UCSD-AML1 (cell line): ENCODE data around the gene CLIC5.

Source experiments
- DNase-seq: peaks from one replicate; lab custom pipeline; 2025; ENCODE audit not compliant: unreplicated experiment; lab: John Stamatoyannopoulos, UW

Gene CLIC5

GRCh38 chr6:45965792-45966191, 49.9 kb downstream of the CLIC5 start:
- DNase-seq = no peak

- DNase-seq = no peak
These were observed 50.7 kb downstream of the CLIC5 start for GRCh38 chr6:45965007-45965406.

DNA sequence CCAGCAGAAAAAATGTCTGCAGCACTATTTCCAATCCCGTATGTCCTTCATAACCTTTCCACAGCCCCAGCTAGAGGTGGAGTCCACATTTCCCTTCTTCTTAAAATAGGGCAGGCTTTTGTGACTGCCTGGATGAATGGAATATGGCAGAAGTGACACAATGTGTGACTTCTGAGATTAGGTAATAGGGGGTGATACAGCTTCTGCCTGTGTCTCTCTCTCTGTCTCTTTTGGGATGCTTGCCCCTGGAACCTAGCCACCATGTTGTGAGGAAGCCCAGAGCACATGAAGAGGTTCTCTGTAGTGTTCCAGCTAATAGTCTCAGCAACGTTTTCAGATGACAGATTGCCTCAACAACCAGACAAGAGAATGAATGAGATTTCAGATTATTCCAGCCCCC, 51.4 kb downstream of the CLIC5 start:
- no peak for DNase-seq

DNA sequence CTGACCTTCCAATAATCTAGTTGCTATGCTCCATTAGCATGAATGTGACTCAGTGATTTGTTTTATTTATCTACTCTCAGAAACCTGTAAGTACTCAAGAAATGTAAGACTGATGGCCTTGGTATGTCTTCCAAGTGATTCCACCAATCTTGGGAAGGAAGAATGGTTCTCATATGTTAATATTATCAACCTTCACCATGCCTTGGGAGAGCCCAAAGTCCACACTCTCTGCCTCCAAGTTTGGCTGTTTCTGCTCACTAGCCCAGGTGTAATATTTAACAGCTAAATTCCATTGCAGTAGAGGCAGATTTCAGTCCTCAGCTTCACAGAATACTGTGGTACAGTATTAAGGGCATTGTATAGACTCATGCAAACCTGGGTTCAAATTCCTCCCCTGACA, 51.8 kb downstream of the CLIC5 start:
- no peak for DNase-seq

- no peak for DNase-seq
These were observed 54.5 kb downstream of the CLIC5 start for GRCh38 chr6:45961125-45961524.

- DNase-seq = no peak
These were observed 56.0 kb downstream of the CLIC5 start for GRCh38 chr6:45959534-45960145.

GRCh38 chr6:45956663-45957062, 59.0 kb downstream of the CLIC5 start:
- no peak for DNase-seq

DNA sequence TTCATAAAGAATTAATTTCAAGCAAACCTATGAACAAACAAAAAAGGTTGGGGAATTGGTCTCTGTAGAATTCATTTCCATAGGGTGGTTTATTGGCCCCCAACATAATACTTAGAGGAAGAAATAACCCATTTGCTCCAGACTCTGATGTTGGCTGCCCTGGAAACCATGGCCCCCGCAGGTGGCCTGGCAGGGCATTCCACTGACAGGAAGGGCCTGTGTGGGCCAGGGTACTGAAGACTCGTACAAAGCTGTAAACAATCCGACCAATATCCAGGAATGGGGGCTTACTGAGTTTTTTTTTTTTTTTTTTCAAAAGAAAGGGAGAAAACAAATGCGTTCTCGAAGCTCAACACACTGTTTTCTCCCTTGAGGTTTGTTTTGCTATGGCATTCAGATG, 59.5 kb downstream of the CLIC5 start:
- DNase-seq = no peak

DNA sequence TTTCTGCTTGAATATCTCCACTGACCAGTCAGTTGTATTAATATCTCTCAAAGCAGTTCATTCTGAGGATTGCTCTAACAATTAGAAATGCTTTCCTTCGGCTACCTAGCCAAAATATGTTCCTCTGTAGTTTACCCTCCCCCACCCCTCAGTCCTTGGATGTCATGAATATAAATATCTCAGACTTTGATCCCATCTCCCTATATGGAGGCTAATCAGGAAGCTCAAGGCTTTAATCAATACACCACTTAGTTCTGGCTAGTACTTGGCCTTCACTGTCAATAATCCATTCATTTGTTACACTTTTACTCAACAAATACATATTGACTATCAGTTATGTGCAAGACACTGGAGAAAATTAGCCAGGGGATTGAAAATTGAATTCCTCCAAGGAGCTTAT, 60.1 kb downstream of the CLIC5 start:
- no peak for DNase-seq

DNA sequence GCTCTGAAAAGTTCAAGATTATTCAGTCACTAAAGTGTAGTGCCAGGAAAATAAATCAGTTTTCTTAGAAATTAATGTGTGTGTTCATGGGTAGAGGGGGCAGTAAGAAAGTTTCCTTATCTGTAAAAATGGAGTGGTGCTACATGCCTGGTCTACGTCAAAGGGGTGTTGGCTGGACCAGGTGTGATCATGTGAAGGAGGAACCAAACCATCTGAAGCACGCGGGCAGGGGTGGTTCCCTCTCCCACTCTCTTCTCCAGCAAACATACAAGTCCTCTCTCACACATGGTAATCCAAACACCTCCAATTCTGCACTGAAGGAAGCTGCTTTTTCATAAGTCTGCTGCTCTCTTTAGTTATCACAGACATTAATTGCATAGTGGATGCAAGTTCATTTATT, 63.1 kb downstream of the CLIC5 start:
- no peak for DNase-seq

GRCh38 chr6:45952168-45952529, 63.5 kb downstream of the CLIC5 start:
- DNase-seq = no peak

GRCh38 chr6:45951321-45952167, 64.1 kb downstream of the CLIC5 start:
- DNase-seq = no peak

- no peak for DNase-seq
These were observed 66.4 kb downstream of the CLIC5 start for GRCh38 chr6:45949256-45949655.

DNA sequence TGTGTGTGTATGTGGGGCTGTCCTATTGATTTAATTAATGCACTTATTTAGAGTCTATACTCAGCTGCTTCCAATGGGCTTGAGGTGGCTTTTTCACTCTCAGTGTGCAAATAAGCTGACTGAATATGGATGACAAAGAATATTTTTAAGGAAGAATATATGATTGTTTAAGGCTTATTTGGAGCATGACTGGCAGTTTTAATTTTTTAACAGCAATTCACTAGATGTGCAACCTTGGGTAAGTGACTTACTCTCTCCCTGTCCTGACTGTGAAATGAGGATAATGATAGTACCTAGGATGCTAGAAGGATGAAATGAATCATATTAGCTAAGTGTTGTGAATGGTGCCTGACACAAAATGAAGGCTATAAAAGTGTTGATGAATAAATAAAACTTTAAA, 67.9 kb downstream of the CLIC5 start:
- no peak for DNase-seq

DNA sequence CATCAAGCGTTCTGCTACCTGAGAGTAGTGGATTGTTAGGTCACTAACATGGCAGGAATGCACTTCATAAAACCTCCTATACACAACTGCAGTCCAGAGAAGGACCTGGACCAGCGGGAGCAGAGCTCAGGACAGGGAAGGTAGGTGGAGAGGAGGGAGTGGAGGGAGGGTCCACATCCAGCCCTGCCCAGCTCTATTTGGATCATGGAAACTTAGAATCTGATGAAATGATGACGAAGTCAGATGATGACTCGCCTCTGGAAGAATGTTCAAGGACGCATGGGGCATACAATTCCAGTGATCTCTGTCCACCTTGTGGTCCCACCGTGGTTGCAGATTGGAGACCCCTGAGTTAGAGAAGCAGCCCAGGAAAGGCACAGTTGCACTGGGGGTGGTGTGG, 68.8 kb downstream of the CLIC5 start:
- DNase-seq = no peak

- no peak for DNase-seq
These were observed 69.3 kb downstream of the CLIC5 start for GRCh38 chr6:45946352-45946751.

DNA sequence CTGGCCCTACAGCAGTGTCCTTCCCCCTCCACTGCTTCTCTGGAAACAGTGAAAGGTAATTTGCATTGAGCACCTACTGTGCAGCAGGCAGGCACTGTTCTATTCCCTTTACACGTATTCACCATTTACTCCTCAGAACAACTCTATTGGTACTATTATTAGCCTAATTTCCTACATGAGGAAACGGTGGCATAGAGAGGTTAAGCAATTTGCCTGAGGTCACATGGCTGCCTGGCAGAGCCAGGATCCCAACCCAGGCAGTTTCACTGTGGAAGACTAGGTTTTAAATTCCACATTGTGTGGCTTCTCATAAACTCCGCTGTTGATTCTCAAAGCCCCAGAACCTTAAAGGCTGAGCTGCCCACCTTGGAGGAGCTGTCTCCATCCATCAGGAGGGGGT, 72.7 kb downstream of the CLIC5 start:
- no peak for DNase-seq

DNA sequence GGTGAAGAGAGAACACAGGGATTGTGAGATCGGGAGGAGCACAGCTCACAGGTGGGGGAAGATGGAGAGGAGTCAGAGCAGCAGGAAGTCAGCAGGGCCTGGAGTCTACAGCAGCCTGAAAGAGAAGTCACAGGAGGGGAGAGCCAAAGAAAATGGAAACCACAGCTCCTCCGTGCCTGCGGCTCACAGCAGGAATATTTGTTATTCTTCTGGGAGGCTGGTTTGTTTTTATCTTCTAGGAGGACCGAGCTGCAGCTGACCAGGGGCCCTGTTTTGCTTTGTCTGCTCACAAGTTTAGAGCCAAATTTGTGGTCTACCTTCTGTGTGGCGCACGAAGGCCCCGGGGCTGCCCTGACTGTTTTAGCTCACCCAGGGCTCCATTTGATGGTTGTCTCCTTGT, 81.8 kb downstream of the CLIC5 start:
- DNase-seq = no peak

GRCh38 chr6:45931232-45931631, 84.4 kb downstream of the CLIC5 start:
- no peak for DNase-seq

- peak; percentile 22 for DNase-seq
These were observed 85.1 kb downstream of the CLIC5 start for GRCh38 chr6:45930420-45931040.

DNA sequence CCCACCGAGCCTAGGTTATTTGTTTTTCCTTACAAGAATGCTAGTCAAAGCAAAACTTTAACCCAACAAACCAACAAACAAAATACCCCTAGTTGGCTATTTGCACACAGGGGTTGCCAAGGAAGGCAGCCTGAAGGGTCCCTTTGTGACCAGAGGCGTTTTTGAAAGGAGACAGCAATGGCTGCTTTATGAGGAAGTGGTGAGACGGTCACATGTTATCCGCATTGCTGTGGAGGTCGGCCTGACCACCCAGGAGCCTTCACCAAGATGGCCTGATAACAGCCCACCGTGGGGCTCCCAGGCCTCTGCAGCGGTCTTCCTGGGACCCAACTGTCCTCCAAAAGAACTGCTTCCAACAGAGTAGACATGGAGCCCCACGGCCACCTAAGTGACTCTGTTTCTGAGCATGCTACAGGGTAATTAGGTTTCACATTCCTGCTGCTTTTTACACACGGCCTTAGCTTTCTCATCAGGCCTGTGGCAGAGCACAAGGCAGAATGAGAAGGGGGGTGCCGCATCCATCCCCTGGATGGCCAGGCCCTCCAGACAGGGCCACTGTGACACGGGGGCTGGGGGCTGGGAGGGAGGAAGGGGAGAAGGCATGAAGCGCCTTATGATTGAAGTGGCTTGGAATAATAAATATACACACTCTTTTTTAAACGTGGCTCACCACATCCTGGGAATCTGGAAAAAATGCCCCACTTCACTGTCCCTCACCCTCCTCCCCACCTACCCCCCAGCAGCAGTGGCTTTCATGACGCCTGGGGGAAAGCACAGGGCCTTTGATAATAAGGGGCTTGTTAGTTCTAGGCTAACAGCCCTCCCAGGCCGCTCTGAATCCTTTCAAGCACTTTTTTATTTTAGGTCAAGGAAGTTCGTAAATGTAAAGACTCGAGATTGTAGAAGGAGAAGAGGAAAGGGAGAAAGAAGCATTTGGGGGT, 86.0 kb downstream of the CLIC5 start:
- no peak for DNase-seq
